Activated CD4-positive, alpha-beta memory T cell treated with anti-CD3 and anti-CD28 coated beads for 36 hours (primary cell): ENCODE data around the gene ESM1. TPM values are rescaled to one million over a fixed set of nuclear protein-coding genes. Genes with fewer than 3 reads are reported as not detected.
"Not testable (repeated sequence)": the region's sequence is repeated elsewhere in the genome, so short reads cannot be mapped to it uniquely, and the experiment has no call there.

Experiments
- CTCF ChIA-PET: fragments of 350-600 bp; sonication (Branson Sonifier 250); formaldehyde crosslinking; loops from one replicate; lab custom pipeline; 2021; ENCODE audit warnings: antibody characterized with exemption, inconsistent platforms; lab: Charles Lee
- POLR2A ChIA-PET: fragments of 350-600 bp; sonication (Branson Sonifier 250); formaldehyde crosslinking; loops from one replicate; lab custom pipeline; 2021; ENCODE audit warnings: antibody characterized with exemption; lab: Charles Lee
- DNase-seq: peaks from one replicate; pipeline ENCODE4 v3.0.0-alpha.2; 2020
- H3K27ac Mint-ChIP-seq: one replicate; pipeline ENCODE4 v1.8.0; 2021; ENCODE audit warnings: mixed read lengths
- H3K27me3 Mint-ChIP-seq: one replicate; pipeline ENCODE4 v1.8.0; 2021; ENCODE audit warnings: mixed read lengths
- H3K36me3 Mint-ChIP-seq: one replicate; pipeline ENCODE4 v1.8.0; 2021; ENCODE audit warnings: mixed read lengths
- H3K4me1 Mint-ChIP-seq: one replicate; pipeline ENCODE4 v1.8.0; 2021; ENCODE audit warnings: low read depth, mixed read lengths
- H3K4me3 Mint-ChIP-seq: one replicate; pipeline ENCODE4 v1.8.0; 2021; ENCODE audit warnings: mild to moderate bottlenecking, mixed read lengths
- H3K9me3 Mint-ChIP-seq: one replicate; pipeline ENCODE4 v1.8.0; 2021; ENCODE audit warnings: mixed read lengths
- intact Hi-C: fragments of 100-400 bp; cut with micrococcal nuclease; formaldehyde crosslinking; loops from one replicate; pipeline ENCODE4 v1.15.1; 2023
- total RNA-seq, 2 experiments: library from RNA; stranded (reverse); gene quantifications; one replicate each; pipeline ENCODE4 v1.2.3, GENCODE V29; 2021

Gene ESM1
- under 1 TPM; 0.45 to 0.56 TPM for total RNA-seq

- Mint-ChIP-seq H3K36me3 (no peaks in the 10 kb centered on the region), H3K9me3 (no peaks in the 10 kb centered on the region), H3K27ac (no peak within 1 kb of the TSS), H3K27me3 (no peaks in the 10 kb centered on the region), H3K4me3 (no peak within 1 kb of the TSS), H3K4me1 (peaks cover 40% of the 10 kb centered on the region)
- intact Hi-C loops = no loop called here
- ChIA-PET CTCF (interaction anchor here (0.8 to 3.3 kb wide), 2 partner anchors 41 to 161 kb away, joined by 3 to 14 read pairs; no protein-coding TSS in a partner anchor), POLR2A (no interaction called here)
- no peak for DNase-seq
These were observed at the start of gene ESM1 for GRCh38 chr5:54985301-54986268. ESM1 (minus strand) TSS chr5:54985593; CDS start chr5:54985517, 76 bp downstream.

- DNase-seq = no peak
- intact Hi-C loops = no loop called here
- Mint-ChIP-seq H3K36me3 (no peaks in the 10 kb centered on the region), H3K27me3 (no peaks in the 10 kb centered on the region), H3K27ac (no peak overlapping the region), H3K4me3 (no peak overlapping the region), H3K4me1 (peaks cover 39% of the 10 kb centered on the region), H3K9me3 (no peaks in the 10 kb centered on the region)
- POLR2A ChIA-PET = no interaction called here
- CTCF ChIA-PET = no interaction called here
These were observed 48.2 kb upstream of the ESM1 start for GRCh38 chr5:55033568-55033967.

- no peaks in the 10 kb centered on the region for H3K27me3 Mint-ChIP-seq
- H3K27ac Mint-ChIP-seq = no peak overlapping the region
- H3K9me3 Mint-ChIP-seq = no peaks in the 10 kb centered on the region
- peaks cover 5% of the 10 kb centered on the region for H3K36me3 Mint-ChIP-seq
- intact Hi-C loops = no loop called here
- no peak overlapping the region for H3K4me3 Mint-ChIP-seq
- ChIA-PET POLR2A (no interaction called here), CTCF (interaction anchor here (0.9 to 1.3 kb wide), 2 partner anchors 13 to 88 kb away, joined by 3 to 4 read pairs; no protein-coding TSS in a partner anchor)
- H3K4me1 Mint-ChIP-seq = peaks cover 39% of the 10 kb centered on the region
- no peak for DNase-seq
These were observed 46.1 kb upstream of the ESM1 start for GRCh38 chr5:55031492-55031891.

- Mint-ChIP-seq H3K4me3 (no peak overlapping the region), H3K4me1 (peaks cover 41% of the 10 kb centered on the region), H3K36me3 (peaks cover 5% of the 10 kb centered on the region), H3K27ac (no peak overlapping the region), H3K9me3 (no peaks in the 10 kb centered on the region), H3K27me3 (no peaks in the 10 kb centered on the region)
- ChIA-PET POLR2A (no interaction called here), CTCF (interaction anchor here (1.0 to 1.3 kb wide), 2 partner anchors 9 to 87 kb away, joined by 3 to 4 read pairs; no protein-coding TSS in a partner anchor)
- intact Hi-C loops = no loop called here
- DNase-seq = no peak
These were observed 45.4 kb upstream of the ESM1 start for GRCh38 chr5:55030676-55031369.

- peaks cover 39% of the 10 kb centered on the region for H3K4me1 Mint-ChIP-seq
- H3K4me3 Mint-ChIP-seq = no peak overlapping the region
- H3K27ac Mint-ChIP-seq = no peak overlapping the region
- intact Hi-C loops = no loop called here
- no peak for DNase-seq
- H3K36me3 Mint-ChIP-seq = peaks cover 5% of the 10 kb centered on the region
- H3K9me3 Mint-ChIP-seq = no peaks in the 10 kb centered on the region
- ChIA-PET POLR2A (no interaction called here), CTCF (interaction anchor here (1.0 kb wide), 1 partner anchor 8 kb away, joined by 3 read pairs; no protein-coding TSS in a partner anchor)
- no peaks in the 10 kb centered on the region for H3K27me3 Mint-ChIP-seq
These were observed 44.8 kb upstream of the ESM1 start for GRCh38 chr5:55030220-55030619.

- ChIA-PET CTCF (interaction anchor here (0.9 to 2.1 kb wide), 3 partner anchors 10 to 121 kb away, joined by 3 to 8 read pairs (median 5); no protein-coding TSS in a partner anchor), POLR2A (interaction anchor here (1.7 kb wide), 1 partner anchor 10 kb away, joined by 9 read pairs; no protein-coding TSS in a partner anchor)
- Mint-ChIP-seq H3K4me3 (no peak overlapping the region), H3K36me3 (peaks cover 5% of the 10 kb centered on the region), H3K27ac (peak overlapping the region; percentile 71), H3K27me3 (no peaks in the 10 kb centered on the region), H3K9me3 (no peaks in the 10 kb centered on the region), H3K4me1 (peaks cover 58% of the 10 kb centered on the region)
- DNase-seq = peak; percentile 54
- intact Hi-C loops = loop anchor here (1.0 kb wide), 1 partner anchor 10 kb away; no protein-coding TSS in a partner anchor
These were observed 42.2 kb upstream of the ESM1 start for GRCh38 chr5:55027595-55027994.

GRCh38 chr5:55022450-55022849 is 37.1 kb upstream of the ESM1 start:
- Mint-ChIP-seq H3K36me3 (peaks cover 5% of the 10 kb centered on the region), H3K27me3 (no peaks in the 10 kb centered on the region), H3K9me3 (no peaks in the 10 kb centered on the region), H3K4me3 (no peak overlapping the region), H3K27ac (no peak overlapping the region), H3K4me1 (peaks cover 54% of the 10 kb centered on the region)
- ChIA-PET POLR2A (no interaction called here), CTCF (interaction anchor here (1.0 to 2.1 kb wide), 5 partner anchors 8 to 150 kb away, joined by 3 to 8 read pairs (median 4); partner anchors contain the start of gene CDC20B)
- intact Hi-C loops = no loop called here
- no peak for DNase-seq

- H3K27me3 Mint-ChIP-seq = no peaks in the 10 kb centered on the region
- H3K4me1 Mint-ChIP-seq = peaks cover 48% of the 10 kb centered on the region
- intact Hi-C loops = no loop called here
- ChIA-PET POLR2A (interaction anchor here (1.3 kb wide), 1 partner anchor 15 kb away, joined by 3 read pairs; no protein-coding TSS in a partner anchor), CTCF (interaction anchor here (1.0 to 2.1 kb wide), 6 partner anchors 9 to 151 kb away, joined by 3 to 8 read pairs (median 4); partner anchors contain the start of gene CDC20B)
- peaks cover 1% of the 10 kb centered on the region for H3K9me3 Mint-ChIP-seq
- H3K4me3 Mint-ChIP-seq = no peak overlapping the region
- no peak for DNase-seq
- no peak overlapping the region for H3K27ac Mint-ChIP-seq
- peaks cover 3% of the 10 kb centered on the region for H3K36me3 Mint-ChIP-seq
These were observed 36.4 kb upstream of the ESM1 start for GRCh38 chr5:55021821-55022220.

GRCh38 chr5:55021410-55021809 is 36.0 kb upstream of the ESM1 start:
- H3K27me3 Mint-ChIP-seq = no peaks in the 10 kb centered on the region
- intact Hi-C loops = no loop called here
- ChIA-PET POLR2A (interaction anchor here (1.3 kb wide), 1 partner anchor 16 kb away, joined by 3 read pairs; no protein-coding TSS in a partner anchor), CTCF (interaction anchor here (1.0 to 2.1 kb wide), 6 partner anchors 9 to 151 kb away, joined by 3 to 8 read pairs (median 4); partner anchors contain the start of gene CDC20B)
- peaks cover under 1% of the 10 kb centered on the region for H3K36me3 Mint-ChIP-seq
- H3K9me3 Mint-ChIP-seq = peaks cover 4% of the 10 kb centered on the region
- no peak overlapping the region for H3K4me3 Mint-ChIP-seq
- H3K27ac Mint-ChIP-seq = no peak overlapping the region
- DNase-seq = no peak
- H3K4me1 Mint-ChIP-seq = peaks cover 43% of the 10 kb centered on the region

- POLR2A ChIA-PET = not testable (repeated sequence)
- CTCF ChIA-PET = interaction anchor here (0.8 kb wide), 1 partner anchor 165 kb away, joined by 3 read pairs; no protein-coding TSS in a partner anchor
These were observed 24.8 kb upstream of the ESM1 start for GRCh38 chr5:55010149-55010548.

GRCh38 chr5:55004729-55005128 is 19.3 kb upstream of the ESM1 start:
- intact Hi-C loops = no loop called here
- H3K27me3 Mint-ChIP-seq = no peaks in the 10 kb centered on the region

More at GRCh38 chr5:55010149-55010548, 24.8 kb upstream of the ESM1 start:
- H3K27me3 Mint-ChIP-seq, intact Hi-C loops, H3K4me3 Mint-ChIP-seq, DNase-seq, H3K27ac Mint-ChIP-seq, H3K36me3 Mint-ChIP-seq: not testable (repeated sequence)
- peaks cover 31% of the 10 kb centered on the region for H3K9me3 Mint-ChIP-seq
- H3K4me1 Mint-ChIP-seq = peaks cover 12% of the 10 kb centered on the region

More at GRCh38 chr5:55004729-55005128, 19.3 kb upstream of the ESM1 start:
- H3K4me1 Mint-ChIP-seq = peaks cover 33% of the 10 kb centered on the region
- ChIA-PET POLR2A (no interaction called here), CTCF (no interaction called here)
- no peaks in the 10 kb centered on the region for H3K36me3 Mint-ChIP-seq
- peaks cover 2% of the 10 kb centered on the region for H3K9me3 Mint-ChIP-seq
- no peak for DNase-seq
- no peak overlapping the region for H3K4me3 Mint-ChIP-seq
- H3K27ac Mint-ChIP-seq = no peak overlapping the region
